Measurements from ENCODE around the gene KIAA0825. TPM values are rescaled to one million over a fixed set of nuclear protein-coding genes. Genes with fewer than 3 reads are reported as not detected.

Gene KIAA0825
- total RNA-seq, 4 donors from 2014 or later = 4.7 to 5.8 (median 5.0) TPM

- TF ChIP-seq, protein P1, sequence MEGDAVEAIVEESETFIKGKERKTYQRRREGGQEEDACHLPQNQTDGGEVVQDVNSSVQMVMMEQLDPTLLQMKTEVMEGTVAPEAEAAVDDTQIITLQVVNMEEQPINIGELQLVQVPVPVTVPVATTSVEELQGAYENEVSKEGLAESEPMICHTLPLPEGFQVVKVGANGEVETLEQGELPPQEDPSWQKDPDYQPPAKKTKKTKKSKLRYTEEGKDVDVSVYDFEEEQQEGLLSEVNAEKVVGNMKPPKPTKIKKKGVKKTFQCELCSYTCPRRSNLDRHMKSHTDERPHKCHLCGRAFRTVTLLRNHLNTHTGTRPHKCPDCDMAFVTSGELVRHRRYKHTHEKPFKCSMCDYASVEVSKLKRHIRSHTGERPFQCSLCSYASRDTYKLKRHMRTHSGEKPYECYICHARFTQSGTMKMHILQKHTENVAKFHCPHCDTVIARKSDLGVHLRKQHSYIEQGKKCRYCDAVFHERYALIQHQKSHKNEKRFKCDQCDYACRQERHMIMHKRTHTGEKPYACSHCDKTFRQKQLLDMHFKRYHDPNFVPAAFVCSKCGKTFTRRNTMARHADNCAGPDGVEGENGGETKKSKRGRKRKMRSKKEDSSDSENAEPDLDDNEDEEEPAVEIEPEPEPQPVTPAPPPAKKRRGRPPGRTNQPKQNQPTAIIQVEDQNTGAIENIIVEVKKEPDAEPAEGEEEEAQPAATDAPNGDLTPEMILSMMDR (IDR thresholded peaks at IDR 0.05; ENCODE audit: low read depth) = no peak
These were observed 93.3 kb downstream of the KIAA0825 start for GRCh38 chr5:94524841-94525697.

- TF ChIP-seq, protein P1 (IDR thresholded peaks at IDR 0.05; ENCODE audit: low read depth) = no peak
These were observed 95.4 kb downstream of the KIAA0825 start for GRCh38 chr5:94523018-94523417.

- TF ChIP-seq, protein P1 (IDR thresholded peaks at IDR 0.05; ENCODE audit: low read depth) = no peak
These were observed 96.3 kb downstream of the KIAA0825 start for GRCh38 chr5:94522117-94522516.

DNA sequence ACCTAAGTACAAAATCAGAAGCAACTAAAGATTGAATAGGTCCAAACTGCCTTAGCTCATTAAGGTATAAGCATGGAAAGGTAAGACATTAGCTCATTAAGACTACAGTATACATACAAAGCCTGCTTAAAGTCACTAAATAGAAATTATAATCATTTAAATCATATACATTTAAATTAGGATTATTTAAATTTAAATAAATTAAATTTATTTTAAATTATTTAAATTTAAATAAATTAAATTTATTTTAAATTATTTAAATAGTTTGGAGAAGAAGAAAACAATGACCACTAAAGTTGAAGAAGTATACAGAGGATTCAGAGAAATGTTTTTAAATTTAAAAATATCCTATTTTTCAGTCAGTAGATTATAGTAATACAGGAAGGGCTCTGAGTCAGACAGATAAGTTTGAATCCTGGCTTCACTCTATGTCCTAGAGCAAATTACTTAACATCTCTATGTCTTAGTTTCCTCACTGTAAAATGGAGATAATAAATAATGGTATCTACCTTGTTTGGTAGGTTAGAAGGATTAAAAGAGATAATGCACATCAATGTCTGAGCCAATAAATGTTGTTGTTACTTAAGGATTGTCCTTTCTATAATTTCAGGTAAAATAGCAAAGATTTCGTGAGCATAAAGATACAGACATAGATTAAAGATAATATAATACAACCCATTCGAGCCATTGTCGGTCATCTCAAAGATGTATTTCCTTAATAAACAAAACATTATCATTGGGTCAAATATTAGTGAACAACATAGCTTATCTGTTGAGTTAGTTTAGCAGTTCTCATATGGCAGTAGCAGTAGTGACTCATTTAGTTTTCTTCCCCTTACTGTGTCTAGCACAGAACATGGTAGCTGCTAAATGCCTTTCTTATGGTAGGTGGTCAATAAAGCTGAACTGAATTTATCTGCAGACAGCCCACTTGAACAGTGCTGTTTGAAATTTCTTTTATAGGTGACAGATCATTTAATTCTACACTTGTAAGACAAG lies 100.6 kb downstream of the KIAA0825 start:
- TF ChIP-seq, protein P1 (IDR thresholded peaks at IDR 0.05; ENCODE audit: low read depth) = no peak

DNA sequence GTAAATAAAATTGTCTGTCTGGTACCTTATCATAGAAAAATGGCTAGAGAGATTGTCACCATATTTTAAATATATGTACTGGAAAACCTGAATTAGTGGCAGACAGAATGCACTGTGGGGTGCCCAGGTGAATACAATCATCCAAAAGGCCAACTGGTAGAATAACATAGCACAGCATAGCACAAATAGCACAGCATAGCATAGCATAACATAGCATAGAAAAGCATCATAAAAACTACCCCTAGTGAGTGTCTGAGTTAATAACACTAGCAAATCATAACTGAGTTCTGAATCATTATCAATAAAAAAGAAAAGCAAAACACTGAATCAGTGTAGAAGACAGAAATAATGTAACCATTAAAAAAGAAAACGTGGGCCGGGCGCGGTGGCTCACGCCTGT lies 102.3 kb downstream of the KIAA0825 start:
- TF ChIP-seq, protein P1 (IDR thresholded peaks at IDR 0.05; ENCODE audit: low read depth) = no peak

GRCh38 chr5:94508461-94509148 lies 109.8 kb downstream of the KIAA0825 start:
- TF ChIP-seq, protein P1 (IDR thresholded peaks at IDR 0.05; ENCODE audit: low read depth) = no peak

Measured in subcutaneous adipose tissue (tissue), 4 donors.